ENCODE measurements around the gene MSGN1. TPM values are rescaled to one million over a fixed set of nuclear protein-coding genes. Genes with fewer than 3 reads are reported as not detected.

Gene MSGN1
- total RNA-seq, 2 donors from 2014 or later = not detected

GRCh38 chr2:17830053-17831034, 14.1 kb downstream of the MSGN1 start:
- Histone ChIP-seq H3K4me1 (replicated peaks) (no peaks in the 10 kb centered on the region), H3K36me3 (no peaks in the 10 kb centered on the region), H3K4me3 (no peak overlapping the region), H3K9me3 (no peaks in the 10 kb centered on the region), H3K27ac (no peak overlapping the region), H3K27me3 (replicated peaks; ENCODE audit: insufficient read depth) (no peaks in the 10 kb centered on the region)
- 18% methylated on average over 37 of the region's 37 CpGs for WGBS
- peak; percentile 42 for DNase-seq (ENCODE audit: low spot score)
- intact Hi-C loops (cut with DNase I) = loop anchor here (10.0 kb wide), 1 partner anchor 106 kb away; no protein-coding TSS in a partner anchor
- TF ChIP-seq, protein P1, sequence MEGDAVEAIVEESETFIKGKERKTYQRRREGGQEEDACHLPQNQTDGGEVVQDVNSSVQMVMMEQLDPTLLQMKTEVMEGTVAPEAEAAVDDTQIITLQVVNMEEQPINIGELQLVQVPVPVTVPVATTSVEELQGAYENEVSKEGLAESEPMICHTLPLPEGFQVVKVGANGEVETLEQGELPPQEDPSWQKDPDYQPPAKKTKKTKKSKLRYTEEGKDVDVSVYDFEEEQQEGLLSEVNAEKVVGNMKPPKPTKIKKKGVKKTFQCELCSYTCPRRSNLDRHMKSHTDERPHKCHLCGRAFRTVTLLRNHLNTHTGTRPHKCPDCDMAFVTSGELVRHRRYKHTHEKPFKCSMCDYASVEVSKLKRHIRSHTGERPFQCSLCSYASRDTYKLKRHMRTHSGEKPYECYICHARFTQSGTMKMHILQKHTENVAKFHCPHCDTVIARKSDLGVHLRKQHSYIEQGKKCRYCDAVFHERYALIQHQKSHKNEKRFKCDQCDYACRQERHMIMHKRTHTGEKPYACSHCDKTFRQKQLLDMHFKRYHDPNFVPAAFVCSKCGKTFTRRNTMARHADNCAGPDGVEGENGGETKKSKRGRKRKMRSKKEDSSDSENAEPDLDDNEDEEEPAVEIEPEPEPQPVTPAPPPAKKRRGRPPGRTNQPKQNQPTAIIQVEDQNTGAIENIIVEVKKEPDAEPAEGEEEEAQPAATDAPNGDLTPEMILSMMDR (IDR thresholded peaks at IDR 0.05) = peak; percentile 50 to 81 (median 70)
- no peak for TF ChIP-seq POLR2A (IDR thresholded peaks at IDR 0.05)

DNA sequence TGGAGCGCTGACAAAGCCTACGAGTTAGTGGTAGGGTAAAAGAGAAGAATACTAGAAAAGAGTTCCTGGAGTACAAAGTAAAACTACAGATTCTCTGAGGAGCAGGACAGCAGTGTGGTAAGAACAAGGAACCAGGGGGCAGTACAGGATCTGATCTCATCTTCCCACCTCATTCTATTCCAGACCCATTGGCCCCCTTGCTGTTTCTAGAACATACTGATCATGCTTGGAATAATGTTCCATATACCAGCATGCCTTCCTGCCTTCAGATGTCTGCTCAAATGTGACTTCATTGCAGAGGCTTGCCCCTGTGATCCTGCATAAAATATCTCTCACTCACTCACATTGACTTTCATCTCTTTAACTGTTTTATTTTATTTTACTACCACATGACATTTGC, 19.3 kb downstream of the MSGN1 start:
- 26% methylated on average over 2 of the region's 2 CpGs for WGBS
- H3K9me3 ChIP-seq = no peaks in the 10 kb centered on the region
- no peaks in the 10 kb centered on the region for H3K36me3 ChIP-seq
- TF ChIP-seq, protein P1 (IDR thresholded peaks at IDR 0.05) = no peak
- TF ChIP-seq POLR2AphosphoS5 (IDR thresholded peaks at IDR 0.05) (no peak), POLR2A (IDR thresholded peaks at IDR 0.05) (no peak)
- DNase-seq (ENCODE audit: low spot score) = no peak
- H3K4me3 ChIP-seq = no peak overlapping the region
- intact Hi-C loops (cut with DNase I) = loop anchor here (10.0 kb wide), 1 partner anchor 111 kb away; no protein-coding TSS in a partner anchor
- H3K27me3 ChIP-seq (replicated peaks; ENCODE audit: insufficient read depth) = no peaks in the 10 kb centered on the region
- no peaks in the 10 kb centered on the region for H3K4me1 ChIP-seq (replicated peaks)
- no peak overlapping the region for H3K27ac ChIP-seq

DNA sequence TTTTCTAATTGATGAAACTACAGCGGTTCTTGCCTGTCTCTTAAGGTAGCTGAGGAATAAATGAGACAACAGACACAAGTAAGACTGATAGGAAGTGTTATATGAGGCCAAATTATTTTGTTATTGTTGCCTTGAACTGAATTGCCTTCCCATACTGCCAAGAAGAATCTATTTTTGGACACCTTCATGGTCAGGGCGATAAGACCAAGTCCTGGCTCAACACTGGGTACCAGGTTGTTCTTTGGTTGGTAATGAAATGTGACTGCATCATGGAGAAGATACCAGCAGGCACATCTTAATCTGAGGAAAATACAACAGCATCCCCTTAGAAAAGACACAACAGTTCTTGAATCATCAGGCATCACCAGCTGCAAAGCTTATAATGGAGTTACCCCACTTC, 23.7 kb downstream of the MSGN1 start:
- DNase-seq (ENCODE audit: low spot score) = no peak
- H3K9me3 ChIP-seq = no peaks in the 10 kb centered on the region
- no peak overlapping the region for H3K4me3 ChIP-seq
- H3K27ac ChIP-seq = no peak overlapping the region
- no peaks in the 10 kb centered on the region for H3K27me3 ChIP-seq (replicated peaks; ENCODE audit: insufficient read depth)
- intact Hi-C loops (cut with DNase I) = loop anchor here (10.0 kb wide), 1 partner anchor 115 kb away; no protein-coding TSS in a partner anchor
- no peak for TF ChIP-seq POLR2A (IDR thresholded peaks at IDR 0.05)
- TF ChIP-seq, protein P1 (IDR thresholded peaks at IDR 0.05) = no peak
- TF ChIP-seq POLR2AphosphoS5 (IDR thresholded peaks at IDR 0.05) = no peak
- WGBS = 76% methylated on average over 2 of the region's 2 CpGs
- no peaks in the 10 kb centered on the region for H3K36me3 ChIP-seq
- no peaks in the 10 kb centered on the region for H3K4me1 ChIP-seq (replicated peaks)

GRCh38 chr2:17843457-17843856, 27.2 kb downstream of the MSGN1 start:
- intact Hi-C loops (cut with DNase I) = no loop called here
- Histone ChIP-seq H3K4me1 (replicated peaks) (no peaks in the 10 kb centered on the region), H3K27ac (no peak overlapping the region), H3K36me3 (no peaks in the 10 kb centered on the region), H3K27me3 (replicated peaks; ENCODE audit: insufficient read depth) (no peaks in the 10 kb centered on the region), H3K4me3 (no peak overlapping the region), H3K9me3 (no peaks in the 10 kb centered on the region)
- TF ChIP-seq, protein P1 (IDR thresholded peaks at IDR 0.05) = no peak
- TF ChIP-seq POLR2A (IDR thresholded peaks at IDR 0.05) = no peak
- TF ChIP-seq POLR2AphosphoS5 (IDR thresholded peaks at IDR 0.05) = no peak
- no peak for DNase-seq (ENCODE audit: low spot score)
- 86% methylated on average over 2 of the region's 2 CpGs for WGBS

Measured in prostate gland (tissue), 2 donors.